HepG2 (cell line): ENCODE results near the gene TRAP1. TPM values are rescaled to one million over a fixed set of nuclear protein-coding genes. Genes with fewer than 3 reads are reported as not detected.
A peak's percentile ranks its signal among the peaks of the same experiment; 100 is the strongest.

ENCODE experiments used
- AGO1 ChIP-seq: fragments of 200-400 bp; formaldehyde crosslinking; IDR thresholded peaks from 2 replicates; pipeline ENCODE4 v1.6.1; 2017; ENCODE audit warnings: mild to moderate bottlenecking, low read depth, low read length, moderate library complexity; ENCODE audit not compliant: poor library complexity, severe bottlenecking
- ATAD3A ChIP-seq: sonication (generic); formaldehyde crosslinking; IDR thresholded peaks from 2 replicates; pipeline ENCODE4 v1.4.0; 2020; ENCODE audit warnings: missing genetic modification reagents
- CHD2 ChIP-seq: IDR thresholded peaks from 2 replicates; pipeline ENCODE4 v1.6.1; 2011; ENCODE audit warnings: low read depth, low read length, improper control_type of control experiment
- DNMT3B ChIP-seq: conservative IDR thresholded peaks from 2 replicates; pipeline ENCODE4 v1.6.1; 2016; ENCODE audit warnings: missing biosample characterization, control low read depth
- KMT2A ChIP-seq: sonication (generic); formaldehyde crosslinking; IDR thresholded peaks from 2 replicates; pipeline ENCODE4 v1.4.0; 2020; ENCODE audit warnings: missing genetic modification reagents
- MLLT10 ChIP-seq: sonication (generic); formaldehyde crosslinking; IDR thresholded peaks from 2 replicates; pipeline ENCODE4 v1.4.0; 2020; ENCODE audit warnings: missing genetic modification reagents
- MXI1 ChIP-seq: IDR thresholded peaks from 3 replicates; pipeline ENCODE4 v1.6.1; 2012; ENCODE audit warnings: low read depth, low read length, inconsistent platforms, borderline replicate concordance
- NFIB ChIP-seq: sonication (generic); formaldehyde crosslinking; IDR thresholded peaks from 2 replicates; pipeline ENCODE4 v1.9.0; 2021; ENCODE audit warnings: missing genetic modification reagents, mild to moderate bottlenecking, borderline replicate concordance
- TAF1 ChIP-seq: sonication (generic); formaldehyde crosslinking; IDR thresholded peaks from 2 replicates; pipeline ENCODE4 v1.4.0; 2020; ENCODE audit warnings: missing genetic modification reagents
- ZFAT ChIP-seq: sonication (generic); formaldehyde crosslinking; conservative IDR thresholded peaks from 2 replicates; pipeline ENCODE4 v1.8.1; 2023; ENCODE audit warnings: missing genetic modification reagents, inconsistent platforms
- ZNF121 ChIP-seq: sonication (generic); formaldehyde crosslinking; IDR thresholded peaks from 2 replicates; pipeline ENCODE4 v1.5.0; 2020; ENCODE audit warnings: mild to moderate bottlenecking, missing genetic modification reagents
- ZNF44 ChIP-seq: sonication (generic); formaldehyde crosslinking; IDR thresholded peaks from 2 replicates; pipeline ENCODE4 v1.5.1; 2020; ENCODE audit warnings: mild to moderate bottlenecking, missing genetic modification reagents
- ZNF552 ChIP-seq: sonication (generic); formaldehyde crosslinking; IDR thresholded peaks from 2 replicates; pipeline ENCODE4 v1.9.0; 2022; ENCODE audit warnings: missing genetic modification reagents, mild to moderate bottlenecking, borderline replicate concordance
- ZNF614 ChIP-seq: IDR thresholded peaks from 2 replicates; pipeline ENCODE4 v1.6.1; 2018; ENCODE audit warnings: missing biosample characterization, missing genetic modification reagents, inconsistent platforms, borderline replicate concordance
- ZNF747 ChIP-seq: sonication (generic); formaldehyde crosslinking; IDR thresholded peaks from 2 replicates; pipeline ENCODE4 v1.8.1; 2023; ENCODE audit warnings: missing genetic modification reagents, mild to moderate bottlenecking, borderline replicate concordance
- ZSCAN31 ChIP-seq: sonication (generic); formaldehyde crosslinking; IDR thresholded peaks from 2 replicates; pipeline ENCODE4 v1.5.0; 2020; ENCODE audit warnings: low read depth, mild to moderate bottlenecking, missing genetic modification reagents
- polyA plus RNA-seq, 8 experiments: library from polyadenylated mRNA; depleted of rRNA in 3 of 8; stranded (reverse) in 7 of 8; unstranded in 1 of 8; fragments of >200 nt; fragmentation: Illumina TruSeq in 4 of 8; extraction: Trizol in 4 of 8; gene quantifications; 2 replicates each; pipeline versions ENCODE4 v1.2.1 to v1.2.3, GENCODE V29; 2011 to 2016; ENCODE audit warnings: low read depth in 4 of 8, missing spikeins in 1 of 8, mixed read lengths in 1 of 8; ENCODE audit not compliant: insufficient read depth in 1 of 8
- total RNA-seq, 5 experiments: library from RNA; depleted of rRNA; stranded (reverse); fragments of >200 nt; fragmentation: Illumina TruSeq; extraction: Trizol; gene quantifications; 2 replicates each; pipeline ENCODE4 v1.2.3, GENCODE V29; 2016; ENCODE audit warnings: low read depth in 1 of 5
- TF ChIP-seq, protein P1 (sequence below): sonication (generic); formaldehyde crosslinking; IDR thresholded peaks from 2 replicates; pipeline ENCODE4 v1.4.0; 2020; ENCODE audit warnings: missing genetic modification reagents
- TF ChIP-seq, protein P2 (sequence below): IDR thresholded peaks from 2 replicates; pipeline ENCODE4 v1.6.1; 2016; ENCODE audit warnings: low read depth, missing genetic modification reagents, missing compliant biosample characterization
- TF ChIP-seq, protein P3 (sequence below): sonication (generic); formaldehyde crosslinking; IDR thresholded peaks from 2 replicates; pipeline ENCODE4 v1.5.1; 2020; ENCODE audit warnings: mild to moderate bottlenecking, missing genetic modification reagents, moderate library complexity

Gene TRAP1
- total and polyA plus RNA-seq, 2 of the 13 experiments (the other 11 are each of a cell fraction or from before 2014, with no cell fraction given): 127 to 240 TPM

DNA sequence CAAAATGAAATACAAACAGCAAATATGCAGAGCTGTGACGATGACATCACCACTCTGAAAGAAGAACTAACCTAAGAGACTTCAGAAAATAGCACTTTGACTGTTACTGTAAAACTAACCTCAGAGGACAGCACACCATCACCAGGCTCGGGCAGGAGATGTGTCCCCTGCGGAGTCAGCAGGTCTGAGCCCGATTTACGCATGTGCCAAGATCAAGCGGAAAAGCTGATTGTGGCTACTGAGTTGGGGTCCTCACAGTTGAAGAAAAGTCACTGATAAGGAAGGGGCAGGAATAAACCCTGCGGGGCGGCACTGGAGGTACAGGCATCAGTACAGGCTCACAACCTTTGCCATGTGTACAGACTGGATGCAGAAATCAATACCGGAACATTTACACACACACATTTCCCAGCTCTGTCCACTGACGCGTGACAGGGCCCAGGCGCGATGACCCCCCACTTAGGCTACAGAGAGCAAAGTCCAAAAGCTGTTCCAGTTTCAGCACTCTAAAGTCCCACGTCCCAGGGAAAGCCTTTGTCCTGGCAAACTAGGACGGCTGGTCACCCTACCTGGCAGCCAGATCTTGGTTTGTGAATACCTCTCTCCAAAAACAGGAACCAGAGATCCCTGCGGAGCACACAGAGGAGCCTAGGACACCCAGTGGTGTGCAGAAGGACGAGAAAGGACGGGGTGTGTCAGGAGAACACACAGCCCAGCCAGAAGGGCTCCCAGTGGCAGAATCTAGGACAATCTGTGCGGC lies 21.5 kb downstream of the TRAP1 start (continued):
- TF ChIP-seq, protein P1, sequence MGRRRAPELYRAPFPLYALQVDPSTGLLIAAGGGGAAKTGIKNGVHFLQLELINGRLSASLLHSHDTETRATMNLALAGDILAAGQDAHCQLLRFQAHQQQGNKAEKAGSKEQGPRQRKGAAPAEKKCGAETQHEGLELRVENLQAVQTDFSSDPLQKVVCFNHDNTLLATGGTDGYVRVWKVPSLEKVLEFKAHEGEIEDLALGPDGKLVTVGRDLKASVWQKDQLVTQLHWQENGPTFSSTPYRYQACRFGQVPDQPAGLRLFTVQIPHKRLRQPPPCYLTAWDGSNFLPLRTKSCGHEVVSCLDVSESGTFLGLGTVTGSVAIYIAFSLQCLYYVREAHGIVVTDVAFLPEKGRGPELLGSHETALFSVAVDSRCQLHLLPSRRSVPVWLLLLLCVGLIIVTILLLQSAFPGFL (CRISPR knock-in tag): no peak
- TF ChIP-seq ZNF614 (CRISPR knock-in tag) (peak; percentile 94; the same call in 1 of the 2 replicates), ZNF44 (CRISPR knock-in tag) (no peak), AGO1 (no peak), ZFAT (CRISPR knock-in tag) (no peak), ZSCAN31 (peak; percentile 79; the same call in 1 of the 2 replicates), ZNF747 (peak; percentile 93; the same call in 1 of the 2 replicates), ZNF552 (peak; percentile 74; the same call in 1 of the 2 replicates), ZNF121 (CRISPR knock-in tag) (no peak), MXI1 (peak; percentile 96; the same call in 2 of the 3 replicates), ATAD3A (CRISPR knock-in tag) (no peak), DNMT3B (peak; percentile 32; the same call in 1 of the 2 replicates), MLLT10 (CRISPR knock-in tag) (no peak), NFIB (CRISPR knock-in tag) (no peak), KMT2A (CRISPR knock-in tag) (peak; percentile 76; the same call in 1 of the 2 replicates), CHD2 (peak; percentile 47; the same call in 1 of the 2 replicates), TAF1 (CRISPR knock-in tag) (peak; percentile 65)
- TF ChIP-seq, protein P2, sequence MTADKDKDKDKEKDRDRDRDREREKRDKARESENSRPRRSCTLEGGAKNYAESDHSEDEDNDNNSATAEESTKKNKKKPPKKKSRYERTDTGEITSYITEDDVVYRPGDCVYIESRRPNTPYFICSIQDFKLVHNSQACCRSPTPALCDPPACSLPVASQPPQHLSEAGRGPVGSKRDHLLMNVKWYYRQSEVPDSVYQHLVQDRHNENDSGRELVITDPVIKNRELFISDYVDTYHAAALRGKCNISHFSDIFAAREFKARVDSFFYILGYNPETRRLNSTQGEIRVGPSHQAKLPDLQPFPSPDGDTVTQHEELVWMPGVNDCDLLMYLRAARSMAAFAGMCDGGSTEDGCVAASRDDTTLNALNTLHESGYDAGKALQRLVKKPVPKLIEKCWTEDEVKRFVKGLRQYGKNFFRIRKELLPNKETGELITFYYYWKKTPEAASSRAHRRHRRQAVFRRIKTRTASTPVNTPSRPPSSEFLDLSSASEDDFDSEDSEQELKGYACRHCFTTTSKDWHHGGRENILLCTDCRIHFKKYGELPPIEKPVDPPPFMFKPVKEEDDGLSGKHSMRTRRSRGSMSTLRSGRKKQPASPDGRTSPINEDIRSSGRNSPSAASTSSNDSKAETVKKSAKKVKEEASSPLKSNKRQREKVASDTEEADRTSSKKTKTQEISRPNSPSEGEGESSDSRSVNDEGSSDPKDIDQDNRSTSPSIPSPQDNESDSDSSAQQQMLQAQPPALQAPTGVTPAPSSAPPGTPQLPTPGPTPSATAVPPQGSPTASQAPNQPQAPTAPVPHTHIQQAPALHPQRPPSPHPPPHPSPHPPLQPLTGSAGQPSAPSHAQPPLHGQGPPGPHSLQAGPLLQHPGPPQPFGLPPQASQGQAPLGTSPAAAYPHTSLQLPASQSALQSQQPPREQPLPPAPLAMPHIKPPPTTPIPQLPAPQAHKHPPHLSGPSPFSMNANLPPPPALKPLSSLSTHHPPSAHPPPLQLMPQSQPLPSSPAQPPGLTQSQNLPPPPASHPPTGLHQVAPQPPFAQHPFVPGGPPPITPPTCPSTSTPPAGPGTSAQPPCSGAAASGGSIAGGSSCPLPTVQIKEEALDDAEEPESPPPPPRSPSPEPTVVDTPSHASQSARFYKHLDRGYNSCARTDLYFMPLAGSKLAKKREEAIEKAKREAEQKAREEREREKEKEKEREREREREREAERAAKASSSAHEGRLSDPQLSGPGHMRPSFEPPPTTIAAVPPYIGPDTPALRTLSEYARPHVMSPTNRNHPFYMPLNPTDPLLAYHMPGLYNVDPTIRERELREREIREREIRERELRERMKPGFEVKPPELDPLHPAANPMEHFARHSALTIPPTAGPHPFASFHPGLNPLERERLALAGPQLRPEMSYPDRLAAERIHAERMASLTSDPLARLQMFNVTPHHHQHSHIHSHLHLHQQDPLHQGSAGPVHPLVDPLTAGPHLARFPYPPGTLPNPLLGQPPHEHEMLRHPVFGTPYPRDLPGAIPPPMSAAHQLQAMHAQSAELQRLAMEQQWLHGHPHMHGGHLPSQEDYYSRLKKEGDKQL (CRISPR knock-in tag): peak; percentile 77
- TF ChIP-seq, protein P3, sequence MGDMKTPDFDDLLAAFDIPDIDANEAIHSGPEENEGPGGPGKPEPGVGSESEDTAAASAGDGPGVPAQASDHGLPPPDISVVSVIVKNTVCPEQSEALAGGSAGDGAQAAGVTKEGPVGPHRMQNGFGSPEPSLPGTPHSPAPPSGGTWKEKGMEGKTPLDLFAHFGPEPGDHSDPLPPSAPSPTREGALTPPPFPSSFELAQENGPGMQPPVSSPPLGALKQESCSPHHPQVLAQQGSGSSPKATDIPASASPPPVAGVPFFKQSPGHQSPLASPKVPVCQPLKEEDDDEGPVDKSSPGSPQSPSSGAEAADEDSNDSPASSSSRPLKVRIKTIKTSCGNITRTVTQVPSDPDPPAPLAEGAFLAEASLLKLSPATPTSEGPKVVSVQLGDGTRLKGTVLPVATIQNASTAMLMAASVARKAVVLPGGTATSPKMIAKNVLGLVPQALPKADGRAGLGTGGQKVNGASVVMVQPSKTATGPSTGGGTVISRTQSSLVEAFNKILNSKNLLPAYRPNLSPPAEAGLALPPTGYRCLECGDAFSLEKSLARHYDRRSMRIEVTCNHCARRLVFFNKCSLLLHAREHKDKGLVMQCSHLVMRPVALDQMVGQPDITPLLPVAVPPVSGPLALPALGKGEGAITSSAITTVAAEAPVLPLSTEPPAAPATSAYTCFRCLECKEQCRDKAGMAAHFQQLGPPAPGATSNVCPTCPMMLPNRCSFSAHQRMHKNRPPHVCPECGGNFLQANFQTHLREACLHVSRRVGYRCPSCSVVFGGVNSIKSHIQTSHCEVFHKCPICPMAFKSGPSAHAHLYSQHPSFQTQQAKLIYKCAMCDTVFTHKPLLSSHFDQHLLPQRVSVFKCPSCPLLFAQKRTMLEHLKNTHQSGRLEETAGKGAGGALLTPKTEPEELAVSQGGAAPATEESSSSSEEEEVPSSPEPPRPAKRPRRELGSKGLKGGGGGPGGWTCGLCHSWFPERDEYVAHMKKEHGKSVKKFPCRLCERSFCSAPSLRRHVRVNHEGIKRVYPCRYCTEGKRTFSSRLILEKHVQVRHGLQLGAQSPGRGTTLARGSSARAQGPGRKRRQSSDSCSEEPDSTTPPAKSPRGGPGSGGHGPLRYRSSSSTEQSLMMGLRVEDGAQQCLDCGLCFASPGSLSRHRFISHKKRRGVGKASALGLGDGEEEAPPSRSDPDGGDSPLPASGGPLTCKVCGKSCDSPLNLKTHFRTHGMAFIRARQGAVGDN (CRISPR knock-in tag): peak; percentile 90
